ENCODE measurements around the gene RNF217. TPM values are rescaled to one million over a fixed set of nuclear protein-coding genes. Genes with fewer than 3 reads are reported as not detected.

The RNF217 gene
- total and polyA plus RNA-seq, 8 donors: 3.4 to 14.3 (median 8.0) TPM

GRCh38 chr6:125102891-125103290 lies 140.7 kb downstream of the RNF217 start:
- no peak for TF ChIP-seq CTCF (IDR thresholded peaks at IDR 0.05)
- DNase-seq (no peak), ATAC-seq (no peak), FAIRE-seq (no peak)
- no peak overlapping the region for H3K4me3 ChIP-seq
- H3K9me3 ChIP-seq: no peaks in the 10 kb centered on the region
- intact Hi-C loops (cut with DNase I): no loop called here
- no peak overlapping the region for H3K27ac ChIP-seq
- no peaks in the 10 kb centered on the region for H3K36me3 ChIP-seq
- no peaks in the 10 kb centered on the region for H3K4me1 ChIP-seq
- H3K27me3 ChIP-seq: no peaks in the 10 kb centered on the region
- 86 to 87% methylated on average over 2 of the region's 2 CpGs for WGBS, 2 donors

GRCh38 chr6:125104425-125104824 lies 142.2 kb downstream of the RNF217 start:
- no peak for TF ChIP-seq CTCF (IDR thresholded peaks at IDR 0.05)
- H3K27me3 ChIP-seq: no peaks in the 10 kb centered on the region
- intact Hi-C loops (cut with DNase I): no loop called here
- no peaks in the 10 kb centered on the region for H3K36me3 ChIP-seq
- no peaks in the 10 kb centered on the region for H3K4me1 ChIP-seq
- WGBS, 2 donors: 66 to 67% methylated on average over 4 of the region's 4 CpGs
- FAIRE-seq: no peak
- no peak for ATAC-seq
- no peak overlapping the region for H3K27ac ChIP-seq
- H3K9me3 ChIP-seq: no peaks in the 10 kb centered on the region
- no peak overlapping the region for H3K4me3 ChIP-seq
- no peak for DNase-seq

- FAIRE-seq (peak; percentile 5), ATAC-seq (no peak), DNase-seq (no peak)
- intact Hi-C loops (cut with DNase I): no loop called here
- H3K4me1 ChIP-seq: no peaks in the 10 kb centered on the region
- no peaks in the 10 kb centered on the region for H3K27me3 ChIP-seq
- H3K4me3 ChIP-seq: no peak overlapping the region
- 88 to 94% methylated on average over 5 of the region's 5 CpGs for WGBS, 2 donors
- H3K36me3 ChIP-seq: no peaks in the 10 kb centered on the region
- no peak overlapping the region for H3K27ac ChIP-seq
- peaks cover 0 to 4% (median 0%) of the 10 kb centered on the region in 4 donors for H3K9me3 ChIP-seq
- no peak for TF ChIP-seq CTCF (IDR thresholded peaks at IDR 0.05)
Measured at GRCh38 chr6:125107048-125107447, 144.8 kb downstream of the RNF217 start.

GRCh38 chr6:125107896-125108295 lies 145.7 kb downstream of the RNF217 start:
- WGBS, 2 donors: 76 to 87% methylated on average over 3 of the region's 3 CpGs
- H3K27ac ChIP-seq: no peak overlapping the region
- no peak overlapping the region for H3K4me3 ChIP-seq
- TF ChIP-seq CTCF (IDR thresholded peaks at IDR 0.05): no peak
- no peaks in the 10 kb centered on the region for H3K36me3 ChIP-seq
- ATAC-seq (no peak), FAIRE-seq (no peak), DNase-seq (no peak)
- intact Hi-C loops (cut with DNase I): no loop called here
- H3K27me3 ChIP-seq: no peaks in the 10 kb centered on the region
- no peaks in the 10 kb centered on the region for H3K4me1 ChIP-seq
- H3K9me3 ChIP-seq: peaks cover 0 to 4% (median 0%) of the 10 kb centered on the region in 4 donors

- no peak overlapping the region for H3K27ac ChIP-seq
- no peak for FAIRE-seq
- H3K36me3 ChIP-seq: no peaks in the 10 kb centered on the region
- ATAC-seq: no peak
- intact Hi-C loops (cut with DNase I): loop anchor here in 2 of 3 donors (5.0 to 10.0 kb wide), 2 partner anchors 245 to 248 kb away; no protein-coding TSS in a partner anchor
- H3K4me3 ChIP-seq: no peak overlapping the region
- no peak for TF ChIP-seq CTCF (IDR thresholded peaks at IDR 0.05)
- H3K27me3 ChIP-seq: no peaks in the 10 kb centered on the region
- 81 to 85% methylated on average over 1 of the region's 1 CpG for WGBS, 2 donors
- no peaks in the 10 kb centered on the region for H3K4me1 ChIP-seq
- peaks cover 0 to 4% (median 0%) of the 10 kb centered on the region in 4 donors for H3K9me3 ChIP-seq
- DNase-seq: no peak
Measured at GRCh38 chr6:125110056-125110455, 147.8 kb downstream of the RNF217 start.
